ENCODE measurements around the gene ESPN. TPM values are rescaled to one million over a fixed set of nuclear protein-coding genes. Genes with fewer than 3 reads are reported as not detected.
A peak's percentile ranks its signal among the peaks of the same experiment; 100 is the strongest.

The ESPN gene
- total and polyA plus RNA-seq, 2 of the 8 experiments (the other 6 are each of a cell fraction or from before 2014, with no cell fraction given) = 5.2 to 16.3 TPM

DNA sequence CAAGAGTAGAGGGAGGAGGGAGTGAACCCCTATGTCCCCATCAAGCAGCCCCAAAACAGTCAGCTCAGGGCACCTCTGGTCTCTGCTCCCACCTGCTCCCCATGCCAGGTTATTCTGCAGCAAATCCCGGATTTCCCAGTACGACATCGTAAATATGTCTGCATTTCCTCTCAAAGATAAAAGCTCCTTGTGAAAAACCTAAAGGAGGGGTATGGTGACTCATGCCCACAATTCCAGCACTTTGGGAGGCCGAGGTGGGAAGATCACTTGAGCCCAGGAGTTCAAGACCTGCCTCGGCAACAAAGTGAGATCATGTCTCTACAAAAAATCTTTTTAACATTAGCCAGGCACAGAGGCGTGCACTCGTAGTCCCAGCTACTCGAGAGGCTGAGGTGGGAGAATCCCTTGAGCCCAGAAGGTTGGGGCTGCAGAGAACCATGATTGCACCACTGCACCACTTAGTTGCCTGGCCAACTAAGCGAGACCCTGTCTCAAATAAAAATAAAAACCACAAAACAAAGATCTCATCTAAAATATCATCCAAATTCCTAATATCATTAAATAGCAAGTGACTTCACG lies 38.1 kb upstream of the ESPN start:
- H3K4ac ChIP-seq (replicated peaks; ENCODE audit: insufficient read length, low read depth, low read length) = no peak overlapping the region
- ChIA-PET POLR2A (ENCODE audit: partially characterized antibody) (interaction anchor here (1.3 to 3.7 kb wide), 5 partner anchors 8 to 34 kb away, joined by 4 to 26 read pairs (median 8); partner anchors contain the start of genes ACOT7 and HES2), CTCF (ENCODE audit: partially characterized antibody) (interaction anchor here (0.8 to 58.4 kb wide), 10 partner anchors 10 to 113 kb away, joined by 3 to 1769 read pairs (median 4); no protein-coding TSS in a partner anchor)
- H4K8ac ChIP-seq (ENCODE audit: extremely low read depth, insufficient read depth, low read length) = no peak overlapping the region
- no peak for FAIRE-seq
- no peaks in the 10 kb centered on the region for H3K36me3 ChIP-seq (ENCODE audit: control insufficient read depth in 2 of 4, insufficient read depth in 4 of 4, low read length in 3 of 4)
- peak overlapping the region; percentile 4 for H2AK5ac ChIP-seq (ENCODE audit: low read depth, low read length)
- H2BK20ac ChIP-seq (ENCODE audit: low read length) = no peak overlapping the region
- peak overlapping the region; percentile 59 to 66; a peak in 2 of 4 replicates for H3K4me2 ChIP-seq (ENCODE audit: insufficient read depth in 1 of 2, low read depth in 2 of 2, low read length in 2 of 2)
- peaks cover 14 to 26% (median 19%) of the 10 kb centered on the region in 4 experiments for H3K4me1 ChIP-seq (replicated peaks in 1 of 4; ENCODE audit: control insufficient read depth in 3 of 4, insufficient read depth in 4 of 4, low read length in 3 of 4)
- H2AFZ ChIP-seq (ENCODE audit: low read length) = no peak overlapping the region
- H2BK120ac ChIP-seq (replicated peaks; ENCODE audit: low read depth, low read length) = no peak overlapping the region
- peak overlapping the region; percentile 40; the same call in 1 of the 2 replicates for H3K18ac ChIP-seq (ENCODE audit: extremely low read depth, low read length)
- H3K27me3 ChIP-seq (replicated peaks in 1 of 4; ENCODE audit: control insufficient read depth in 3 of 4, extremely low read depth in 1 of 4, insufficient read depth in 3 of 4, low read length in 3 of 4) = no peaks in the 10 kb centered on the region
- no peak overlapping the region for H4K91ac ChIP-seq (replicated peaks; ENCODE audit: insufficient read length, low read length)
- 83 to 100% methylated on average over 1 to 10 of the region's 10 CpGs for WGBS, 2 experiments (ENCODE audit: extremely low coverage in 1 of 2, insufficient coverage in 1 of 2, insufficient read length in 1 of 2, insufficient replicate concordance in 2 of 2, low coverage in 1 of 2, low lambda C conversion rate in 2 of 2, missing lambda C conversion rate in 1 of 2)
- no peak for DNase-seq (ENCODE audit: low read depth in 1 of 2, low spot score in 2 of 2)
- no peak overlapping the region for H4K5ac ChIP-seq (ENCODE audit: insufficient read length, low read depth, low read length)
- H3K23me2 ChIP-seq (ENCODE audit: low read depth, low read length) = no peaks in the 10 kb centered on the region; the same call in 1 of the 2 replicates
- H3K9me3 ChIP-seq (ENCODE audit: insufficient read depth in 2 of 2, low read depth in 1 of 2, low read length in 1 of 2) = no peaks in the 10 kb centered on the region
- peak overlapping the region; percentile 94; the same call in 1 of the 2 replicates for H2BK12ac ChIP-seq (ENCODE audit: low read depth, low read length)
- H3K56ac ChIP-seq (replicated peaks; ENCODE audit: insufficient read length, low read depth, low read length) = no peak overlapping the region
- peak overlapping the region in 1 of 4 experiments; percentile 42; a peak in 1 of 8 replicates for H3K4me3 ChIP-seq (ENCODE audit: extremely low read depth in 1 of 4, insufficient read depth in 2 of 4, low read depth in 3 of 4, low read length in 4 of 4)
- peaks cover 10% of the 10 kb centered on the region for H3K79me1 ChIP-seq (ENCODE audit: low read depth, low read length)
- no peak overlapping the region for H2BK15ac ChIP-seq (ENCODE audit: low read length)
- peaks cover 0 to 5% of the 10 kb centered on the region in 2 experiments for H4K20me1 ChIP-seq (replicated peaks in 1 of 2; ENCODE audit: control insufficient read depth in 1 of 2, insufficient read depth in 2 of 2, low read length in 2 of 2)
- H2BK5ac ChIP-seq (ENCODE audit: low read depth, low read length) = peak overlapping the region; percentile 97; the same call in 1 of the 2 replicates
- no peak overlapping the region for H3K9ac ChIP-seq (replicated peaks in 1 of 4; ENCODE audit: extremely low read depth in 1 of 4, low read depth in 3 of 4, low read length in 3 of 4)
- H3K79me2 ChIP-seq (ENCODE audit: control insufficient read depth in 1 of 2, insufficient read depth in 2 of 2, low read length in 2 of 2) = peaks cover 8 to 79% of the 10 kb centered on the region in 2 experiments
- no peak overlapping the region for H3K14ac ChIP-seq (ENCODE audit: insufficient read length)
- H3K27ac ChIP-seq (ENCODE audit: low read depth, low read length) = no peak overlapping the region
- H3K23ac ChIP-seq (ENCODE audit: insufficient read length) = no peak overlapping the region
- TF ChIP-seq POU5F1 (IDR thresholded peaks at IDR 0.05; ENCODE audit: low read depth, low read length) (no peak), TEAD4 (IDR thresholded peaks at IDR 0.05; ENCODE audit: low read depth, low read length) (no peak), POLR2A (IDR thresholded peaks at IDR 0.05; ENCODE audit: control extremely low read depth in 1 of 2, low read depth in 2 of 2, low read length in 2 of 2) (no peak), KDM5A (IDR thresholded peaks at IDR 0.05; ENCODE audit: low read length) (no peak), CHD1 (IDR thresholded peaks at IDR 0.05; ENCODE audit: low read depth, low read length) (no peak), SIN3A (conservative IDR thresholded peaks at IDR 0.05 in 1 of 2, IDR thresholded peaks at IDR 0.05 in 1 of 2; ENCODE audit: low read depth in 1 of 2, low read length in 2 of 2) (no peak), PHF8 (conservative IDR thresholded peaks at IDR 0.05; ENCODE audit: low read depth, low read length) (no peak), SIX5 (IDR thresholded peaks at IDR 0.05; ENCODE audit: low read depth, low read length) (no peak)
- TF ChIP-seq, protein P1, sequence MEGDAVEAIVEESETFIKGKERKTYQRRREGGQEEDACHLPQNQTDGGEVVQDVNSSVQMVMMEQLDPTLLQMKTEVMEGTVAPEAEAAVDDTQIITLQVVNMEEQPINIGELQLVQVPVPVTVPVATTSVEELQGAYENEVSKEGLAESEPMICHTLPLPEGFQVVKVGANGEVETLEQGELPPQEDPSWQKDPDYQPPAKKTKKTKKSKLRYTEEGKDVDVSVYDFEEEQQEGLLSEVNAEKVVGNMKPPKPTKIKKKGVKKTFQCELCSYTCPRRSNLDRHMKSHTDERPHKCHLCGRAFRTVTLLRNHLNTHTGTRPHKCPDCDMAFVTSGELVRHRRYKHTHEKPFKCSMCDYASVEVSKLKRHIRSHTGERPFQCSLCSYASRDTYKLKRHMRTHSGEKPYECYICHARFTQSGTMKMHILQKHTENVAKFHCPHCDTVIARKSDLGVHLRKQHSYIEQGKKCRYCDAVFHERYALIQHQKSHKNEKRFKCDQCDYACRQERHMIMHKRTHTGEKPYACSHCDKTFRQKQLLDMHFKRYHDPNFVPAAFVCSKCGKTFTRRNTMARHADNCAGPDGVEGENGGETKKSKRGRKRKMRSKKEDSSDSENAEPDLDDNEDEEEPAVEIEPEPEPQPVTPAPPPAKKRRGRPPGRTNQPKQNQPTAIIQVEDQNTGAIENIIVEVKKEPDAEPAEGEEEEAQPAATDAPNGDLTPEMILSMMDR (IDR thresholded peaks at IDR 0.05; ENCODE audit: control extremely low read depth in 1 of 3, insufficient read depth in 1 of 3, low read depth in 1 of 3, low read length in 3 of 3) = no peak
- TF ChIP-seq, protein P2, sequence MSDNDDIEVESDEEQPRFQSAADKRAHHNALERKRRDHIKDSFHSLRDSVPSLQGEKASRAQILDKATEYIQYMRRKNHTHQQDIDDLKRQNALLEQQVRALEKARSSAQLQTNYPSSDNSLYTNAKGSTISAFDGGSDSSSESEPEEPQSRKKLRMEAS (IDR thresholded peaks at IDR 0.05) = no peak

Data from H1 (cell line).